ENCODE measurements around the gene HNRNPL.
"Not testable (repeated sequence)": the region's sequence is repeated elsewhere in the genome, so short reads cannot be mapped to it uniquely, and the experiment has no call there.

HNRNPL gene

GRCh38 chr19:38821230-38821825, 28.5 kb downstream of the HNRNPL start:
- not testable (repeated sequence) for DNase-seq

- DNase-seq, result no peak
Measured at GRCh38 chr19:38819231-38819920, 30.4 kb downstream of the HNRNPL start.

- no peak for DNase-seq
Measured at GRCh38 chr19:38817081-38817480, 32.7 kb downstream of the HNRNPL start.

GRCh38 chr19:38816131-38816750, 33.5 kb downstream of the HNRNPL start:
- DNase-seq, result no peak

GRCh38 chr19:38815059-38816001, 34.5 kb downstream of the HNRNPL start:
- DNase-seq, result no peak

- DNase-seq, result not testable (repeated sequence)
Measured at GRCh38 chr19:38813932-38814331, 35.9 kb downstream of the HNRNPL start.

- DNase-seq, result no peak
Measured at GRCh38 chr19:38813323-38813722, 36.5 kb downstream of the HNRNPL start.

- no peak for DNase-seq
Measured at GRCh38 chr19:38812841-38813320, 36.9 kb downstream of the HNRNPL start, which contains the start of gene LGALS4. TSS of gene LGALS4 (minus strand) at chr19:38812945. CDS start at chr19:38812886, 59 bp downstream.

- no peak for DNase-seq
Measured at GRCh38 chr19:38812009-38812840, 37.6 kb downstream of the HNRNPL start.

GRCh38 chr19:38809592-38810252, 40.1 kb downstream of the HNRNPL start:
- no peak for DNase-seq

- no peak for DNase-seq
Measured at GRCh38 chr19:38808741-38809140, 41.0 kb downstream of the HNRNPL start.

- DNase-seq, result not testable (repeated sequence)
Measured at GRCh38 chr19:38807374-38808098, 42.2 kb downstream of the HNRNPL start.

- DNase-seq, result no peak
Measured at GRCh38 chr19:38806371-38806770, 43.4 kb downstream of the HNRNPL start.

- DNase-seq, result no peak
Measured at GRCh38 chr19:38805180-38805579, 44.6 kb downstream of the HNRNPL start.

- no peak for DNase-seq
Measured at GRCh38 chr19:38803543-38803942, 46.2 kb downstream of the HNRNPL start.

- DNase-seq, result no peak
Measured at GRCh38 chr19:38801359-38802095, 48.3 kb downstream of the HNRNPL start.

- no peak for DNase-seq
Measured at GRCh38 chr19:38800577-38801347, 49.0 kb downstream of the HNRNPL start.

GRCh38 chr19:38799104-38799503, 50.7 kb downstream of the HNRNPL start:
- DNase-seq, result no peak

- DNase-seq, result not testable (repeated sequence)
Measured at GRCh38 chr19:38797781-38798180, 52.0 kb downstream of the HNRNPL start.

Data from right forelimb (tissue), 1 donor.